ENCODE results near the gene PPP3CB.
"Not testable (repeated sequence)": the region's sequence is repeated elsewhere in the genome, so short reads cannot be mapped to it uniquely, and the experiment has no call there.

The PPP3CB gene

GRCh38 chr10:73413528-73414229 lies 82.1 kb downstream of the PPP3CB start, which contains the start of gene ANXA7:
Gene ANXA7 (minus strand): TSS chr10:73414058. CDS start chr10:73400856, 13,202 bp downstream.
- peak; percentile 15 to 75 for DNase-seq

DNA sequence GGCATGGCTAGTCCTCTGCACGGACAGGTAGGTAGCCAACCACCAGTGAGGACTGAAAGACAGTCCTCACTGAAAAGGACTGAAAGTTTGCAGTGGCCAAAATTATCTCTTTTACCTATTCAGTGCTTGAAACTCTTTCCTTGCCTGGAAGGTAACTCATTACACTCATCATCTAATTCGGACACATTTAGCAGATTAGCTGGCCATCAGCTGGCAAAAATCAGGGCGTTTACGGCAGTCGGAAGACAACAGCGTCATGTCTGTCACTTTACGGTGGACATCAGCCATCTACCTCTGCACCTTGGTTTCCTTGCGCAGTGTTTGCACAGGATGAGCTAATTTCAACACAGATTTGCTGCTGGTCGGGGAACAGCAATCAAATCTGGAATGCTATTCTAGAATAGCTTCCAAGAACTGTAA lies 82.7 kb downstream of the PPP3CB start:
- DNase-seq = no peak

DNA sequence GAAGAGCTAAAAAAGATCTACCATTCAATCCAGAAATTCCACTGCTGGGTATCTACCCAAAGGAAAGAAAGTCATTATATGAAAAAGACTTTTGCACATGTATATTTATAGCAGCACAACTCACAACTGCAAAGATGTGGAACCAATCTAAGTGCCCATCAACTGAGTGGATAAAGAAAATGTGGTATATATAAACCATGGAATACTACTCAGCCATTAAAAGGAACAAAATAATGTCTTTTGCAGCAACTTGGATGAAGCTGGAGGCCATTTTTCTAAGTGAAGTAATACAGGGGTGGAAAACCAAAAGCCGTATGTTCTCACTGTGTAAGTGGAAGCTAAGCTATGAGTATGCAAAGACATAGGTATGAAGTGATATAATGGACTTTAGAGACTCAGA lies 84.9 kb downstream of the PPP3CB start:
- no peak for DNase-seq

GRCh38 chr10:73408978-73409521 lies 86.8 kb downstream of the PPP3CB start:
- no peak for DNase-seq

GRCh38 chr10:73408061-73408460 lies 87.8 kb downstream of the PPP3CB start:
- DNase-seq = no peak

DNA sequence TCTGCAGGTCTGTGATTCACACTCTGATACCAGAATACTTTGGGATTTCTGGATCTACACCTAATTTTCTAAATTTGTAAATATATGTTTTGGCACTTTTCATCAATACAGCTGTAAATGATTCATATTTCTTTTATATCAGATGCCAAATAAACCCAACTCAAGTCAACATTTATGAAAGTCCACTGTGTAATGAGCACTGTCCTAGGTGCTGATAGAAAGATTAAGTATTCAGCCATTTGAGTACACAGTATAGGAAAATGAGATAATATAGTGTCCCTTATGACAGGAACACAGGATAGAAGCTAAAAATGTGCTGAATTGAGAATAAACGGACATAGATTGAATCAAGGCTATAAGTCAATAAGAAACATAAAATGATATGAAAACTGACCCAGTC lies 88.3 kb downstream of the PPP3CB start:
- DNase-seq = no peak

- no peak for DNase-seq
Measured at GRCh38 chr10:73406846-73407245, 89.0 kb downstream of the PPP3CB start.

GRCh38 chr10:73405556-73405955 lies 90.3 kb downstream of the PPP3CB start:
- no peak for DNase-seq

- no peak for DNase-seq
Measured at GRCh38 chr10:73404690-73405089, 91.1 kb downstream of the PPP3CB start.

DNA sequence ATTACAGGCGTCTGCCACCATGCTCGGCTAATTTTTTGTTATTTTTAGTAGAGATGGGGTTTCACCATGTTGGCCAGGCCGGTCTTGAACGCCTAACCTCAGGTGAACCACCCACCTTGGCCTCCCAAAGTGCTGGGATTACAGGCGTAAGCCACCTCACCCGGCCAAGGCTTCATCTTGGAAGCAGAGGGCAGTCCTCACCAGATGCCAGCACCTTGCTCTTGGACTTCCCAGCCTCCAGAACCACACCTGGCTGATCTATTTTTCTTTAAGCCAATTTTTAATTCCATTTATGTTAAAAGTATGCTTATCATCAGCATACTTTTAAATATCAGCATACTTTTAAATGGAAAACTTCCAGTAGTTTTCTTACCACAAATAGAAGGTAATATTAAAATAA lies 94.2 kb downstream of the PPP3CB start:
- no peak for DNase-seq

GRCh38 chr10:73399063-73399462 lies 96.8 kb downstream of the PPP3CB start:
- no peak for DNase-seq

DNA sequence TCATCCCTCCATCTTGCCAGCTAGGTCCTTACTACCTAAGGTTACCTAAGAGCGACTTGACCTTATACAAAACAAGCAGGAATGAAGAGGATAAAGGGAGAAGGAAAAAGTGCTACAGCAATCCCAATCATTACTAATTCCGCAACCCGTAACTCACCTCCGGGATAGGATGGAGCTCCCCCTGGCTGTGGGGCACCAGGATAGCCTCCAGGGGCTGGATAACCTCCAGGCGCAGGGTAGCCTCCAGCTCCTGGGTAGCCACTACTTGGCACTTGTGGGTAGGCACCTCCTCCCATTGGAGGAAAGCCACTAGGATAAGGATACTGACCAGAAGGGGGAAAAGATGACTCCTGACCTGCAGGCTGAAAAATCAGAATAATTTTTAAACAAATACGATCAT lies 97.8 kb downstream of the PPP3CB start:
- DNase-seq = no peak

GRCh38 chr10:73394325-73394724 lies 101.5 kb downstream of the PPP3CB start:
- DNase-seq = not testable (repeated sequence)

GRCh38 chr10:73388228-73388627 lies 107.6 kb downstream of the PPP3CB start:
- DNase-seq = no peak

- no peak for DNase-seq
Measured at GRCh38 chr10:73386583-73386982, 109.2 kb downstream of the PPP3CB start.

Data from NCI-H446 (cell line).